ENCODE measurements around the gene MYRF. TPM values are rescaled to one million over a fixed set of nuclear protein-coding genes. Genes with fewer than 3 reads are reported as not detected.

MYRF gene
- total RNA-seq, 2 donors from 2014 or later = 33.2 to 47.5 TPM

DNA sequence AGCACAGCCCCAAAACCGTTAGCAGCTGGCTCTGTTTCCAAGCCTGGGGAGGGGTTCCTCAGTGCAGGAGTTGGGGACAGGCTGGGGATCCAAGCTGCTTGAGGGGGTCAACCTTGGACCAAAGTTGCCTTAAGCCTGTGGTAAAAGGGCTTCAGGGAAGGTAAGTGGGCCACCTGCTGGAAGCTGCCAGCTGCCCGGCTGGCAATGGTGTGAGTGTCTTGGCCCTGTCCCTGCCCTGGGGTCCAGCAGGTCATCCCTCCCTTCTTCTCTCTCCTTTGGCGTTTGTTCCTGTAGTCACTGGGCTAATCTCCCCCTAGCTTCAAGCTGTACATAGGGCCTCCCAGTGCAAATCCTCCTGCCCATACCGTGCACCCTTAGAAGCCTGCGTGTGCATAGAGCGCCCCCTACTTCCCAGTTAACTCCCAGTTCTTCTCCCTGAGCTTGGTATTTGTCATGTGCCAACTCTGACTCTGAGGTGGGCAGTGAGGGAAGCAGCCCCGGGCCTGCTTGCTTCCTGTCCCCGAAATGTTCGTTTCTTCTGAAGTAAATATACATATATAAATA, 35.6 kb downstream of the MYRF start:
- DNase-seq (peak; percentile 61 to 69 (median 68)), ATAC-seq (no peak)
- Histone ChIP-seq H3K27ac (peak overlapping the region in 1 of 4 donors; percentile 30), H3K36me3 (replicated peaks in 1 of 2; ENCODE audit: insufficient read depth in 1 of 2, low read depth in 2 of 2) (peaks cover 0 to 49% of the 10 kb centered on the region in 2 donors), H3K9me3 (no peaks in the 10 kb centered on the region), H3K4me1 (peaks cover 17% of the 10 kb centered on the region), H3K27me3 (no peaks in the 10 kb centered on the region), H3K4me3 (no peak overlapping the region)
- intact Hi-C loops (cut with DNase I) = no loop called here
- 27 to 40% methylated on average over 9 of the region's 9 CpGs for WGBS, 2 donors
- no peak for TF ChIP-seq POLR2A (IDR thresholded peaks at IDR 0.05)
- TF ChIP-seq, protein P1, sequence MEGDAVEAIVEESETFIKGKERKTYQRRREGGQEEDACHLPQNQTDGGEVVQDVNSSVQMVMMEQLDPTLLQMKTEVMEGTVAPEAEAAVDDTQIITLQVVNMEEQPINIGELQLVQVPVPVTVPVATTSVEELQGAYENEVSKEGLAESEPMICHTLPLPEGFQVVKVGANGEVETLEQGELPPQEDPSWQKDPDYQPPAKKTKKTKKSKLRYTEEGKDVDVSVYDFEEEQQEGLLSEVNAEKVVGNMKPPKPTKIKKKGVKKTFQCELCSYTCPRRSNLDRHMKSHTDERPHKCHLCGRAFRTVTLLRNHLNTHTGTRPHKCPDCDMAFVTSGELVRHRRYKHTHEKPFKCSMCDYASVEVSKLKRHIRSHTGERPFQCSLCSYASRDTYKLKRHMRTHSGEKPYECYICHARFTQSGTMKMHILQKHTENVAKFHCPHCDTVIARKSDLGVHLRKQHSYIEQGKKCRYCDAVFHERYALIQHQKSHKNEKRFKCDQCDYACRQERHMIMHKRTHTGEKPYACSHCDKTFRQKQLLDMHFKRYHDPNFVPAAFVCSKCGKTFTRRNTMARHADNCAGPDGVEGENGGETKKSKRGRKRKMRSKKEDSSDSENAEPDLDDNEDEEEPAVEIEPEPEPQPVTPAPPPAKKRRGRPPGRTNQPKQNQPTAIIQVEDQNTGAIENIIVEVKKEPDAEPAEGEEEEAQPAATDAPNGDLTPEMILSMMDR (IDR thresholded peaks at IDR 0.05) = peak; percentile 19 to 79 (median 65)

- Histone ChIP-seq H3K4me3 (peak overlapping the region; percentile 53 to 86), H3K27me3 (no peaks in the 10 kb centered on the region), H3K36me3 (replicated peaks in 1 of 2; ENCODE audit: insufficient read depth in 1 of 2, low read depth in 2 of 2) (peaks cover 0 to 30% of the 10 kb centered on the region in 2 donors), H3K9me3 (no peaks in the 10 kb centered on the region), H3K4me1 (peaks cover 27% of the 10 kb centered on the region), H3K27ac (peak overlapping the region; percentile 88 to 97 (median 96))
- 1 to 3% methylated on average over 14 of the region's 14 CpGs for WGBS, 2 donors
- ATAC-seq (peak; percentile 65), DNase-seq (peak; percentile 71 to 80 (median 78))
- intact Hi-C loops (cut with DNase I) = no loop called here
- TF ChIP-seq, protein P1 (IDR thresholded peaks at IDR 0.05) = no peak
- no peak for TF ChIP-seq POLR2A (IDR thresholded peaks at IDR 0.05)
Observed at GRCh38 chr11:61791737-61792309, 39.4 kb downstream of the MYRF start.

GRCh38 chr11:61792310-61793082, 40.1 kb downstream of the MYRF start, which contains the start of the genes FEN1 and TMEM258:
Gene FEN1, plus strand, starts transcription at chr11:61792911. Its CDS starts 2,451 bp downstream, at chr11:61795362.
Gene TMEM258, minus strand, starts transcription at chr11:61792599. Its CDS starts 41 bp downstream, at chr11:61792558.
- 0 to 1% methylated on average over 30 to 61 of the region's 61 CpGs for WGBS, 2 donors
- intact Hi-C loops (cut with DNase I) = no loop called here
- H3K4me3 ChIP-seq = peak within 1 kb of the TSS; percentile 53 to 86

GRCh38 chr11:61793083-61793828, 40.8 kb downstream of the MYRF start:
- ATAC-seq (no peak), DNase-seq (peak in 1 of 4 donors; percentile 18)
- no peak for TF ChIP-seq POLR2A (IDR thresholded peaks at IDR 0.05)
- TF ChIP-seq, protein P1 (IDR thresholded peaks at IDR 0.05) = no peak
- Histone ChIP-seq H3K4me3 (peak overlapping the region; percentile 53 to 86), H3K9me3 (no peaks in the 10 kb centered on the region), H3K4me1 (peaks cover 35% of the 10 kb centered on the region), H3K27me3 (no peaks in the 10 kb centered on the region), H3K36me3 (replicated peaks in 1 of 2; ENCODE audit: insufficient read depth in 1 of 2, low read depth in 2 of 2) (peaks cover 0 to 20% of the 10 kb centered on the region in 2 donors), H3K27ac (peak overlapping the region; percentile 88 to 97 (median 96))
- intact Hi-C loops (cut with DNase I) = no loop called here
- 2 to 3% methylated on average over 28 to 29 of the region's 29 CpGs for WGBS, 2 donors

More at GRCh38 chr11:61792310-61793082, 40.1 kb downstream of the MYRF start, which contains the start of the genes FEN1 and TMEM258:
- peak; percentile 90 for ATAC-seq
- H3K27me3 ChIP-seq = no peaks in the 10 kb centered on the region
- peak; percentile 61 to 87 (median 86) for TF ChIP-seq POLR2A (IDR thresholded peaks at IDR 0.05)
- TF ChIP-seq, protein P1 (IDR thresholded peaks at IDR 0.05) = peak in 4 of 7 experiments; percentile 23 to 48 (median 27)
- peaks cover 0 to 25% of the 10 kb centered on the region in 2 donors for H3K36me3 ChIP-seq (replicated peaks in 1 of 2; ENCODE audit: insufficient read depth in 1 of 2, low read depth in 2 of 2)
- peak; percentile 88 to 91 (median 90) for DNase-seq
- H3K4me1 ChIP-seq = peaks cover 32% of the 10 kb centered on the region
- H3K27ac ChIP-seq = peak within 1 kb of the TSS; percentile 88 to 97 (median 96)
- H3K9me3 ChIP-seq = no peaks in the 10 kb centered on the region
